WTC11 (cell line): ENCODE data around the gene FUZ. TPM values are rescaled to one million over a fixed set of nuclear protein-coding genes. Genes with fewer than 3 reads are reported as not detected.
A peak's percentile ranks its signal among the peaks of the same experiment; 100 is the strongest.

Experiments used
- ATAC-seq: fragments of 200-7000 bp; cut with Tn5 transposase; 2 replicates; pipeline ENCODE4 v1.10.0; 2021; ENCODE audit warnings: mild to moderate bottlenecking, moderate library complexity
- CTCF ChIA-PET: fragments of 300-600 bp; sonication (Branson Sonifier 250); formaldehyde crosslinking; loops from one replicate; lab custom pipeline; 2021; ENCODE audit warnings: antibody characterized with exemption; lab: Charles Lee
- POLR2A ChIA-PET: fragments of 350-600 bp; sonication (Branson Sonifier 250); formaldehyde crosslinking; loops from one replicate; lab custom pipeline; 2021; ENCODE audit warnings: antibody characterized with exemption; lab: Charles Lee
- DNase-seq: peaks from one replicate; pipeline ENCODE4 v3.0.0; 2021; ENCODE audit warnings: low spot score
- H3K27ac Mint-ChIP-seq: 2 replicates; pipeline ENCODE4 v1.8.0; 2021; ENCODE audit warnings: mixed read lengths
- H3K27me3 Mint-ChIP-seq: 2 replicates; pipeline ENCODE4 v1.8.0; 2021; ENCODE audit warnings: low read depth, mild to moderate bottlenecking, moderate library complexity, mixed read lengths
- H3K36me3 Mint-ChIP-seq: 2 replicates; pipeline ENCODE4 v1.8.0; 2021; ENCODE audit warnings: mixed read lengths
- H3K4me1 Mint-ChIP-seq: 2 replicates; pipeline ENCODE4 v1.8.0; 2022; ENCODE audit warnings: mixed read lengths
- H3K4me3 Mint-ChIP-seq: 2 replicates; pipeline ENCODE4 v1.8.0; 2021; ENCODE audit warnings: mild to moderate bottlenecking, moderate library complexity, mixed read lengths
- H3K9me3 Mint-ChIP-seq: 2 replicates; pipeline ENCODE4 v1.8.0; 2021; ENCODE audit warnings: mixed read lengths
- ELF4 ChIP-seq: sonication (generic); formaldehyde crosslinking; IDR thresholded peaks from 2 replicates; pipeline ENCODE4 v1.8.1; 2022; ENCODE audit warnings: low read depth, mild to moderate bottlenecking, moderate library complexity, missing genetic modification reagents
- FOXK1 ChIP-seq: sonication (generic); formaldehyde crosslinking; IDR thresholded peaks from 2 replicates; pipeline ENCODE4 v1.8.0; 2022; ENCODE audit warnings: mild to moderate bottlenecking, moderate library complexity, missing genetic modification reagents
- GABPB1 ChIP-seq: sonication (generic); formaldehyde crosslinking; IDR thresholded peaks from 2 replicates; pipeline ENCODE4 v1.8.1; 2023; ENCODE audit warnings: mild to moderate bottlenecking, missing genetic modification reagents
- JAZF1 ChIP-seq: fragments of 250-450 bp; sonication (Bioruptor Pico); IDR thresholded peaks from 2 replicates; pipeline ENCODE4 v1.9.0; 2021; ENCODE audit warnings: moderate library complexity, mild to moderate bottlenecking, inconsistent platforms
- MXD4 ChIP-seq: fragments of 250-450 bp; sonication (Bioruptor Pico); IDR thresholded peaks from 2 replicates; pipeline ENCODE4 v1.8.0; 2021; ENCODE audit warnings: mild to moderate bottlenecking, moderate library complexity, borderline replicate concordance
- NFATC4 ChIP-seq: fragments of 250-450 bp; sonication (Bioruptor Pico); IDR thresholded peaks from 2 replicates; pipeline ENCODE4 v1.9.0; 2021; ENCODE audit warnings: mild to moderate bottlenecking
- NFYB ChIP-seq: sonication (generic); formaldehyde crosslinking; conservative IDR thresholded peaks from 2 replicates; pipeline ENCODE4 v1.8.0; 2022; ENCODE audit warnings: low read depth, missing genetic modification reagents
- OVOL2 ChIP-seq: fragments of 250-450 bp; sonication (Bioruptor Pico); IDR thresholded peaks from 2 replicates; pipeline ENCODE4 v1.9.0; 2021; ENCODE audit warnings: mild to moderate bottlenecking, borderline replicate concordance
- SP1 ChIP-seq: sonication (generic); formaldehyde crosslinking; conservative IDR thresholded peaks from 2 replicates; pipeline ENCODE4 v1.8.1; 2022; ENCODE audit warnings: missing genetic modification reagents
- ZBTB21 ChIP-seq: sonication (generic); formaldehyde crosslinking; IDR thresholded peaks from 2 replicates; pipeline ENCODE4 v1.8.1; 2023; ENCODE audit warnings: mild to moderate bottlenecking, missing genetic modification reagents, borderline replicate concordance
- ZNF232 ChIP-seq: sonication (generic); formaldehyde crosslinking; IDR thresholded peaks from 2 replicates; pipeline ENCODE4 v1.8.0; 2022; ENCODE audit warnings: mild to moderate bottlenecking, missing genetic modification reagents
- ZNF263 ChIP-seq: sonication (generic); formaldehyde crosslinking; IDR thresholded peaks from 2 replicates; pipeline ENCODE4 v1.8.1; 2022; ENCODE audit warnings: low read depth, mild to moderate bottlenecking, moderate library complexity, missing genetic modification reagents
- ZNF396 ChIP-seq: fragments of 250-450 bp; sonication (Bioruptor Pico); IDR thresholded peaks from 2 replicates; pipeline ENCODE4 v1.8.0; 2021; ENCODE audit warnings: mild to moderate bottlenecking, moderate library complexity, borderline replicate concordance
- total RNA-seq: library from RNA; stranded (reverse); gene quantifications from 3 replicates; pipeline ENCODE4 v1.2.3, GENCODE V29; 2021
- TF ChIP-seq, protein P1 (sequence below): sonication (generic); formaldehyde crosslinking; conservative IDR thresholded peaks from 2 replicates; pipeline ENCODE4 v1.8.1; 2023; ENCODE audit warnings: mild to moderate bottlenecking, low read depth, missing genetic modification reagents, moderate library complexity
- TF ChIP-seq, protein P2 (sequence below): sonication (generic); formaldehyde crosslinking; IDR thresholded peaks from 2 replicates; pipeline ENCODE4 v1.8.0; 2022; ENCODE audit warnings: mild to moderate bottlenecking, missing genetic modification reagents
- TF ChIP-seq, protein P3 (sequence below): fragments of 250-450 bp; sonication (Bioruptor Pico); IDR thresholded peaks from 2 replicates; pipeline ENCODE4 v1.9.0; 2021; ENCODE audit warnings: moderate library complexity, mild to moderate bottlenecking, inconsistent platforms, borderline replicate concordance
- TF ChIP-seq, protein P4 (sequence below): sonication (generic); formaldehyde crosslinking; IDR thresholded peaks from 2 replicates; pipeline ENCODE4 v1.8.1; 2022; ENCODE audit warnings: low read depth, mild to moderate bottlenecking, moderate library complexity, missing genetic modification reagents, borderline replicate concordance
- TF ChIP-seq, protein P5 (sequence below): fragments of 250-450 bp; sonication (Bioruptor Pico); IDR thresholded peaks from 2 replicates; pipeline ENCODE4 v2.1.2; 2022; ENCODE audit warnings: mild to moderate bottlenecking, moderate library complexity
- TF ChIP-seq, protein P6 (sequence below): sonication (generic); formaldehyde crosslinking; IDR thresholded peaks from 2 replicates; pipeline ENCODE4 v1.8.0; 2023; ENCODE audit warnings: missing genetic modification reagents
- TF ChIP-seq, protein P7 (sequence below): sonication (generic); formaldehyde crosslinking; IDR thresholded peaks from 2 replicates; pipeline ENCODE4 v1.8.1; 2023; ENCODE audit warnings: mild to moderate bottlenecking, missing genetic modification reagents, borderline replicate concordance

The FUZ gene
- total RNA-seq, 1 experiment from 2014 or later, result 35.1 TPM

- no peak for TF ChIP-seq MXD4 (CRISPR knock-in tag)
- TF ChIP-seq, protein P1, sequence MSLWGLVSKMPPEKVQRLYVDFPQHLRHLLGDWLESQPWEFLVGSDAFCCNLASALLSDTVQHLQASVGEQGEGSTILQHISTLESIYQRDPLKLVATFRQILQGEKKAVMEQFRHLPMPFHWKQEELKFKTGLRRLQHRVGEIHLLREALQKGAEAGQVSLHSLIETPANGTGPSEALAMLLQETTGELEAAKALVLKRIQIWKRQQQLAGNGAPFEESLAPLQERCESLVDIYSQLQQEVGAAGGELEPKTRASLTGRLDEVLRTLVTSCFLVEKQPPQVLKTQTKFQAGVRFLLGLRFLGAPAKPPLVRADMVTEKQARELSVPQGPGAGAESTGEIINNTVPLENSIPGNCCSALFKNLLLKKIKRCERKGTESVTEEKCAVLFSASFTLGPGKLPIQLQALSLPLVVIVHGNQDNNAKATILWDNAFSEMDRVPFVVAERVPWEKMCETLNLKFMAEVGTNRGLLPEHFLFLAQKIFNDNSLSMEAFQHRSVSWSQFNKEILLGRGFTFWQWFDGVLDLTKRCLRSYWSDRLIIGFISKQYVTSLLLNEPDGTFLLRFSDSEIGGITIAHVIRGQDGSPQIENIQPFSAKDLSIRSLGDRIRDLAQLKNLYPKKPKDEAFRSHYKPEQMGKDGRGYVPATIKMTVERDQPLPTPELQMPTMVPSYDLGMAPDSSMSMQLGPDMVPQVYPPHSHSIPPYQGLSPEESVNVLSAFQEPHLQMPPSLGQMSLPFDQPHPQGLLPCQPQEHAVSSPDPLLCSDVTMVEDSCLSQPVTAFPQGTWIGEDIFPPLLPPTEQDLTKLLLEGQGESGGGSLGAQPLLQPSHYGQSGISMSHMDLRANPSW (CRISPR knock-in tag), result no peak
- no peak for TF ChIP-seq OVOL2 (CRISPR knock-in tag)
- TF ChIP-seq, protein P2, sequence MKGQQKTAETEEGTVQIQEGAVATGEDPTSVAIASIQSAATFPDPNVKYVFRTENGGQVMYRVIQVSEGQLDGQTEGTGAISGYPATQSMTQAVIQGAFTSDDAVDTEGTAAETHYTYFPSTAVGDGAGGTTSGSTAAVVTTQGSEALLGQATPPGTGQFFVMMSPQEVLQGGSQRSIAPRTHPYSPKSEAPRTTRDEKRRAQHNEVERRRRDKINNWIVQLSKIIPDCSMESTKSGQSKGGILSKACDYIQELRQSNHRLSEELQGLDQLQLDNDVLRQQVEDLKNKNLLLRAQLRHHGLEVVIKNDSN (CRISPR knock-in tag), result no peak
- TF ChIP-seq, protein P3, sequence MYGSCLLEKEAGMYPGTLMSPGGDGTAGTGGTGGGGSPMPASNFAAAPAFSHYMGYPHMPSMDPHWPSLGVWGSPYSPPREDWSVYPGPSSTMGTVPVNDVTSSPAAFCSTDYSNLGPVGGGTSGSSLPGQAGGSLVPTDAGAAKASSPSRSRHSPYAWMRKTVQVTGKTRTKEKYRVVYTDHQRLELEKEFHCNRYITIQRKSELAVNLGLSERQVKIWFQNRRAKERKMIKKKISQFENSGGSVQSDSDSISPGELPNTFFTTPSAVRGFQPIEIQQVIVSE, result no peak
- TF ChIP-seq, protein P4, sequence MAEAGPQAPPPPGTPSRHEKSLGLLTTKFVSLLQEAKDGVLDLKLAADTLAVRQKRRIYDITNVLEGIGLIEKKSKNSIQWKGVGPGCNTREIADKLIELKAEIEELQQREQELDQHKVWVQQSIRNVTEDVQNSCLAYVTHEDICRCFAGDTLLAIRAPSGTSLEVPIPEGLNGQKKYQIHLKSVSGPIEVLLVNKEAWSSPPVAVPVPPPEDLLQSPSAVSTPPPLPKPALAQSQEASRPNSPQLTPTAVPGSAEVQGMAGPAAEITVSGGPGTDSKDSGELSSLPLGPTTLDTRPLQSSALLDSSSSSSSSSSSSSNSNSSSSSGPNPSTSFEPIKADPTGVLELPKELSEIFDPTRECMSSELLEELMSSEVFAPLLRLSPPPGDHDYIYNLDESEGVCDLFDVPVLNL (CRISPR knock-in tag), result no peak
- TF ChIP-seq ZBTB21 (CRISPR knock-in tag), result no peak
- no peak for TF ChIP-seq NFATC4
- TF ChIP-seq, all 79 proteins: peak for 4
Measured at GRCh38 chr19:49766930-49767299, 46.2 kb downstream of the FUZ start, which contains the start of gene AP2A1 (continued).

DNA sequence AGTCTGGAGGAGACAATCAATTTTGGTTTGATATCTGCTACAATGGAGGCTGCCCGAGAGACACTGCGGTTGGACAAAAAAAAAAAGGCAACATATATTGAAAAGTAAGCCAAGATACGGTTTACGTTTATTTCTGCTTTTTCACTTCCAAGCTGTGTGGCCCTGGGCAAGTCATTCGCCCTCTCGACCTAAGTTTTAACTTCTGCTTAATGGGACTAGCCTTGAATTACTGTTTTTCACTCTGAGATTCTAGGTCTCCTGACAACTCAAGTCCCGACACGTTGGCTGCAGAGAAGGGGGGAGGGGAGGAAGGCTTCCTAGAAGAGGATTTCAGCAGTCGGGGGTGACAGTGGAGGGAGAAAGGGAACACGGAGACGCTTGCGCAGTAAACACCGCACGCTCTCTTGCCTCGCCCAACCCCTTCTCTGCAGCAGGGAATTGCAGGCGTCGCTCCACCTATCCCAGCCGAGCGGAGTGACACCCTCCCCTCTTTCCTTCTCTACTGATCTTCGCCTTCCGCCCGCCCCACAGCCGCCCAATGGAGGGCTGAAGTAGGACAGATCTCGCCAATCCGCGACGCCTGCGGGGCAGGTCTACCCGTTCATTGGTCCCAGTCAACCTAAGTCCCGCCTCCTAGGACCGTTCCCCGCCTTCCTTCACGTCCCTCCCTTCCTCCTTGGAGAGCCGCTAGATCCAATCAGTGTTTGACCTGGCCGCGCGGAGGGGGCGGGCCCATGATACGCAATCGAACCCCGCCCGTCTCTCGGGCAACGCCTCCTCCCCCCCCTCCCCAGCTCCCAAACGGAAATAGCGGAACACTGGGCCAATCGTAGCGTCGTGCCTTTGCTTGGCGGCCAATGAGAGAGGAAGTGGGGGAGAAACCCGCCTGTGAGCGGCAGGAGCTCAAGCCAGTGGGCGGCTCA, 46.8 kb downstream of the FUZ start:
- ATAC-seq (peak; percentile 89), DNase-seq (peak; percentile 99)
- no peaks in the 10 kb centered on the region; the same call in 1 of the 2 replicates for H3K27me3 Mint-ChIP-seq
- peak overlapping the region; percentile 81 for H3K4me3 Mint-ChIP-seq
- no peaks in the 10 kb centered on the region for H3K36me3 Mint-ChIP-seq
- no peaks in the 10 kb centered on the region for H3K9me3 Mint-ChIP-seq
- H3K4me1 Mint-ChIP-seq, result peaks cover 21% of the 10 kb centered on the region
- POLR2A ChIA-PET, result interaction anchor here (0.6 to 2.1 kb wide), 20 partner anchors 8 to 1213 kb away, joined by 3 to 9 read pairs (median 4); partner anchors contain the start of genes AKT1S1, FUZ, PRR12 and PTOV1
- CTCF ChIA-PET, result interaction anchor here (0.5 to 2.0 kb wide), 25 partner anchors 16 to 769 kb away, joined by 3 to 16 read pairs (median 4); partner anchors contain the start of genes ADM5, CPT1C, FUZ and TEAD2
- H3K27ac Mint-ChIP-seq, result peak overlapping the region; percentile 100
- TF ChIP-seq ZNF263 (CRISPR knock-in tag), result no peak
- peak; percentile 96 for TF ChIP-seq NFYB
- TF ChIP-seq GABPB1 (CRISPR knock-in tag), result peak; percentile 52; the same call in 1 of the 2 replicates
- no peak for TF ChIP-seq ZNF232 (CRISPR knock-in tag)
- TF ChIP-seq, protein P5, sequence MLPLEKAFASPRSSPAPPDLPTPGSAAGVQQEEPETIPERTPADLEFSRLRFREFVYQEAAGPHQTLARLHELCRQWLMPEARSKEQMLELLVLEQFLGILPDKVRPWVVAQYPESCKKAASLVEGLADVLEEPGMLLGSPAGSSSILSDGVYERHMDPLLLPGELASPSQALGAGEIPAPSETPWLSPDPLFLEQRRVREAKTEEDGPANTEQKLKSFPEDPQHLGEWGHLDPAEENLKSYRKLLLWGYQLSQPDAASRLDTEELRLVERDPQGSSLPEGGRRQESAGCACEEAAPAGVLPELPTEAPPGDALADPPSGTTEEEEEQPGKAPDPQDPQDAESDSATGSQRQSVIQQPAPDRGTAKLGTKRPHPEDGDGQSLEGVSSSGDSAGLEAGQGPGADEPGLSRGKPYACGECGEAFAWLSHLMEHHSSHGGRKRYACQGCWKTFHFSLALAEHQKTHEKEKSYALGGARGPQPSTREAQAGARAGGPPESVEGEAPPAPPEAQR (CRISPR knock-in tag), result no peak
- TF ChIP-seq JAZF1 (CRISPR knock-in tag), result no peak
- TF ChIP-seq ELF4 (CRISPR knock-in tag), result no peak
- TF ChIP-seq ZNF396, result no peak
- peak; percentile 78 for TF ChIP-seq FOXK1 (CRISPR knock-in tag)
- TF ChIP-seq, protein P6, sequence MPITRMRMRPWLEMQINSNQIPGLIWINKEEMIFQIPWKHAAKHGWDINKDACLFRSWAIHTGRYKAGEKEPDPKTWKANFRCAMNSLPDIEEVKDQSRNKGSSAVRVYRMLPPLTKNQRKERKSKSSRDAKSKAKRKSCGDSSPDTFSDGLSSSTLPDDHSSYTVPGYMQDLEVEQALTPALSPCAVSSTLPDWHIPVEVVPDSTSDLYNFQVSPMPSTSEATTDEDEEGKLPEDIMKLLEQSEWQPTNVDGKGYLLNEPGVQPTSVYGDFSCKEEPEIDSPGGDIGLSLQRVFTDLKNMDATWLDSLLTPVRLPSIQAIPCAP (CRISPR knock-in tag), result no peak
- TF ChIP-seq, protein P7, sequence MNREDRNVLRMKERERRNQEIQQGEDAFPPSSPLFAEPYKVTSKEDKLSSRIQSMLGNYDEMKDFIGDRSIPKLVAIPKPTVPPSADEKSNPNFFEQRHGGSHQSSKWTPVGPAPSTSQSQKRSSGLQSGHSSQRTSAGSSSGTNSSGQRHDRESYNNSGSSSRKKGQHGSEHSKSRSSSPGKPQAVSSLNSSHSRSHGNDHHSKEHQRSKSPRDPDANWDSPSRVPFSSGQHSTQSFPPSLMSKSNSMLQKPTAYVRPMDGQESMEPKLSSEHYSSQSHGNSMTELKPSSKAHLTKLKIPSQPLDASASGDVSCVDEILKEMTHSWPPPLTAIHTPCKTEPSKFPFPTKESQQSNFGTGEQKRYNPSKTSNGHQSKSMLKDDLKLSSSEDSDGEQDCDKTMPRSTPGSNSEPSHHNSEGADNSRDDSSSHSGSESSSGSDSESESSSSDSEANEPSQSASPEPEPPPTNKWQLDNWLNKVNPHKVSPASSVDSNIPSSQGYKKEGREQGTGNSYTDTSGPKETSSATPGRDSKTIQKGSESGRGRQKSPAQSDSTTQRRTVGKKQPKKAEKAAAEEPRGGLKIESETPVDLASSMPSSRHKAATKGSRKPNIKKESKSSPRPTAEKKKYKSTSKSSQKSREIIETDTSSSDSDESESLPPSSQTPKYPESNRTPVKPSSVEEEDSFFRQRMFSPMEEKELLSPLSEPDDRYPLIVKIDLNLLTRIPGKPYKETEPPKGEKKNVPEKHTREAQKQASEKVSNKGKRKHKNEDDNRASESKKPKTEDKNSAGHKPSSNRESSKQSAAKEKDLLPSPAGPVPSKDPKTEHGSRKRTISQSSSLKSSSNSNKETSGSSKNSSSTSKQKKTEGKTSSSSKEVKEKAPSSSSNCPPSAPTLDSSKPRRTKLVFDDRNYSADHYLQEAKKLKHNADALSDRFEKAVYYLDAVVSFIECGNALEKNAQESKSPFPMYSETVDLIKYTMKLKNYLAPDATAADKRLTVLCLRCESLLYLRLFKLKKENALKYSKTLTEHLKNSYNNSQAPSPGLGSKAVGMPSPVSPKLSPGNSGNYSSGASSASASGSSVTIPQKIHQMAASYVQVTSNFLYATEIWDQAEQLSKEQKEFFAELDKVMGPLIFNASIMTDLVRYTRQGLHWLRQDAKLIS (CRISPR knock-in tag), result no peak
- peak; percentile 97 for TF ChIP-seq SP1
